PC-9 (cell line): ENCODE data around the gene SCUBE2. TPM values are rescaled to one million over a fixed set of nuclear protein-coding genes. Genes with fewer than 3 reads are reported as not detected.

Experiments used
- BruUV-seq: library from RNA; stranded (reverse); fragments of 400-500 nt; replicated peaks from 2 replicates; lab custom pipeline; 2021; lab: Mats Ljungman, UMichigan
- CTCF ChIA-PET: fragments of 300-600 bp; sonication (Branson Sonifier 250); formaldehyde crosslinking; loops from one replicate; lab custom pipeline; 2022; ENCODE audit warnings: antibody characterized with exemption; lab: Charles Lee
- POLR2A ChIA-PET: fragments of 300-600 bp; sonication (Branson Sonifier 250); formaldehyde crosslinking; loops from one replicate; lab custom pipeline; 2022; ENCODE audit warnings: antibody characterized with exemption; ENCODE audit not compliant: unreplicated experiment; lab: Charles Lee
- DNase-seq, 2 experiments: peaks; one replicate each; pipeline versions ENCODE4 v3.0.0 to v3.0.0-alpha.2; 2015 to 2022; ENCODE audit warnings: mixed read lengths in 1 of 2
- H2AFZ ChIP-seq: fragments of 200-600 bp; sonication (generic); 2 replicates; pipeline ENCODE4 v1.8.1; 2017; ENCODE audit warnings: antibody characterized with exemption
- H3F3A ChIP-seq: fragments of 200-600 bp; sonication (generic); 2 replicates; pipeline ENCODE4 v1.8.1; 2017; ENCODE audit warnings: antibody characterized with exemption, mild to moderate bottlenecking, low read depth; ENCODE audit not compliant: insufficient read depth
- H3K27ac ChIP-seq: fragments of 200-600 bp; sonication (generic); 2 replicates; pipeline ENCODE4 v1.6.1; 2016; ENCODE audit warnings: mixed run types
- H3K27me3 ChIP-seq: fragments of 200-600 bp; sonication (generic); 2 replicates; pipeline ENCODE4 v1.6.1; 2016; ENCODE audit warnings: low read depth, mixed run types; ENCODE audit not compliant: insufficient read depth
- H3K36me3 ChIP-seq: fragments of 200-600 bp; sonication (generic); 2 replicates; pipeline ENCODE4 v1.6.1; 2016; ENCODE audit warnings: low read depth, mixed run types
- H3K4me1 ChIP-seq: fragments of 200-600 bp; sonication (generic); replicated peaks from 2 replicates; pipeline ENCODE4 v1.6.1; 2016; ENCODE audit warnings: mixed run types; ENCODE audit not compliant: insufficient read depth
- H3K4me2 ChIP-seq: fragments of 200-600 bp; sonication (generic); 2 replicates; pipeline ENCODE4 v1.6.1; 2017; ENCODE audit warnings: mixed run types
- H3K4me3 ChIP-seq: fragments of 200-600 bp; sonication (generic); 2 replicates; pipeline ENCODE4 v1.6.1; 2016; ENCODE audit warnings: mixed run types
- H3K79me2 ChIP-seq: fragments of 200-600 bp; sonication (generic); 2 replicates; pipeline ENCODE4 v1.6.1; 2017; ENCODE audit warnings: low read depth, mixed run types
- H3K9me2 ChIP-seq: fragments of 200-600 bp; sonication (generic); 2 replicates; pipeline ENCODE4 v1.8.1; 2017; ENCODE audit warnings: mild to moderate bottlenecking; ENCODE audit not compliant: insufficient read depth
- H3K9me3 ChIP-seq: fragments of 200-600 bp; sonication (generic); 2 replicates; pipeline ENCODE4 v1.8.1; 2016; ENCODE audit warnings: low read depth; ENCODE audit not compliant: insufficient read depth
- H4K20me1 ChIP-seq: fragments of 200-600 bp; sonication (generic); 2 replicates; pipeline ENCODE4 v1.8.1; 2017; ENCODE audit not compliant: insufficient read depth
- EZH2 ChIP-seq: fragments of 200-600 bp; sonication (generic); IDR thresholded peaks from 2 replicates; pipeline ENCODE4 v1.8.0; 2017; ENCODE audit warnings: antibody characterized with exemption, low read depth
- intact Hi-C: fragments of 100-400 bp; cut with micrococcal nuclease; formaldehyde crosslinking; loops from one replicate; pipeline ENCODE4 v1.10.0; 2022; ENCODE audit not compliant: unreplicated experiment
- total RNA-seq: library from RNA; stranded (reverse); gene quantifications from 2 replicates; pipeline ENCODE4 v1.2.3, GENCODE V29; 2021
- TF ChIP-seq, protein P1 (sequence below): fragments of 200-600 bp; sonication (generic); conservative IDR thresholded peaks from 2 replicates; pipeline ENCODE4 v1.6.1; 2017; ENCODE audit warnings: mixed run types, antibody characterized with exemption, mild to moderate bottlenecking, moderate library complexity

The SCUBE2 gene
- total RNA-seq, 1 experiment from 2014 or later: not detected

DNA sequence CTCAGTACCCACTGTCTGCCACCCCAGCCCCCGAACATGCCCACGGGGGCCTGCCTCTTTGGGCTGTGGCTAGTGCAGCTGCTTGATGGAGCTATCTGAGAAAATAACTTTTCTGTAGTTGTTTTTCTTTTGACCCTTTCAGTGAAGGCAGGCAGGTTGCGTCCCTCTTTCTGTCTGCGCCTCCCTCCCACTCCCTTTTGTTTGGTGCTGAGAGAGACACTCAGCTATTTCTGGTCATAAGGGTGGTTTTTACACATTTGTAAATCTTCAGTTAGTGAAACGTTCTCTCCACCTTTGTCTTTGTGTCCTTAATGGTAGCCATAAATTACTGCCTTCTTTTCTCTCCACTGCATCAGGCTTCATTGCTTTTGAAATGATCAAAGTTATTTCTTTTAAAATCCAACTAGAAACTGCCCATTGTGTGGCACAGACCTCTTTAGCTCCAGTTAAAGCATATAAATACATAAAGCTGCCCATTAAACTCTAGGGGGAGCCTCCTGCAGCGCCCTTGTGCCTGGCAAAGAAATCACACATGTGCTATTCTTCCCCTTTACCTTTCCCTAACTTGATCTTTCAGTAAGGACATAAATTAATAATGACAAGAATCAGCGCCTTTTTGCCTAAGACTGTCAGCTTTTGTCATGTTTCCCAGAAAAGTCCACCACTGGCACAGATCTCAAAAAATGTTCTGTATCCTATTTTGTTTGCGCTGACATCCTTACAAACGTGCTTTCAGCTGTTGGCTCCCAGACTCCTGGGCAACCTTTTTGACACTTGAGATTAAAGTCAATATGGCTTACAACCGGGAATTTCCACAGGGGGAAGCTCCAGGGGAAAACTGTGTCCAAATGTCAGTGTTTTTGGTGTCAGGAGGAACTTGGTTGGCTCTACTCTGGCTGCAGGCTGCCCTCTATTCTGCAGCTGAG lies 1.7 kb upstream of the SCUBE2 start:
- POLR2A ChIA-PET: interaction anchor here (0.7 kb wide), 1 partner anchor 1007 kb away, joined by 3 read pairs; no protein-coding TSS in a partner anchor
- DNase-seq: no peak
- intact Hi-C loops: no loop called here

DNA sequence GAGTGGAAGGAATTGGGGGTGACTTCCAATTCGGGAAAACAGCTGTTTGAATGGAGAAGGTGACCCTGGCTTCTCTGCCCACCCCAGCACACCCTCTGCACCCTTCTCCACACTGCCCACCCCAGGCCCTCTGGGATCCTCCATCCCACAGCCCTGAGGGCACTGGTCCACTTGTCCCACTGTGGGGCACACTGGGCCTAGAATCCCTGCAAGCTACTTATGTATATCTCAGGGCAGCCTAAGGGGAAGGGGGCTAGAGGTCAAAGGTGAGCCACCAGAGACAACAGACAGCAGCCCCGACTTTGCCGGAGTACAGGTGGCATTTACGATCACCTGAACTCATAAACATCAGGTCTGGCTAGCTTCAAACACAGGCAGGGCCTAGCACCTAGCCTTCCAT lies 673 bp upstream of the SCUBE2 start:
- POLR2A ChIA-PET: no interaction called here
- H3K79me2 ChIP-seq: no peaks in the 10 kb centered on the region
- intact Hi-C loops: no loop called here

More for the DNA sequence above, 1.7 kb upstream of the SCUBE2 start:
- no peaks in the 10 kb centered on the region for H3K9me2 ChIP-seq
- H3K36me3 ChIP-seq: no peaks in the 10 kb centered on the region
- H3F3A ChIP-seq: no peaks in the 10 kb centered on the region
- H3K4me1 ChIP-seq: no peaks in the 10 kb centered on the region
- no peak overlapping the region for H2AFZ ChIP-seq
- no peak overlapping the region for H3K4me2 ChIP-seq
- H3K9me3 ChIP-seq: no peaks in the 10 kb centered on the region
- H3K27me3 ChIP-seq: no peaks in the 10 kb centered on the region
- TF ChIP-seq EZH2: no peak
- TF ChIP-seq, protein P1, sequence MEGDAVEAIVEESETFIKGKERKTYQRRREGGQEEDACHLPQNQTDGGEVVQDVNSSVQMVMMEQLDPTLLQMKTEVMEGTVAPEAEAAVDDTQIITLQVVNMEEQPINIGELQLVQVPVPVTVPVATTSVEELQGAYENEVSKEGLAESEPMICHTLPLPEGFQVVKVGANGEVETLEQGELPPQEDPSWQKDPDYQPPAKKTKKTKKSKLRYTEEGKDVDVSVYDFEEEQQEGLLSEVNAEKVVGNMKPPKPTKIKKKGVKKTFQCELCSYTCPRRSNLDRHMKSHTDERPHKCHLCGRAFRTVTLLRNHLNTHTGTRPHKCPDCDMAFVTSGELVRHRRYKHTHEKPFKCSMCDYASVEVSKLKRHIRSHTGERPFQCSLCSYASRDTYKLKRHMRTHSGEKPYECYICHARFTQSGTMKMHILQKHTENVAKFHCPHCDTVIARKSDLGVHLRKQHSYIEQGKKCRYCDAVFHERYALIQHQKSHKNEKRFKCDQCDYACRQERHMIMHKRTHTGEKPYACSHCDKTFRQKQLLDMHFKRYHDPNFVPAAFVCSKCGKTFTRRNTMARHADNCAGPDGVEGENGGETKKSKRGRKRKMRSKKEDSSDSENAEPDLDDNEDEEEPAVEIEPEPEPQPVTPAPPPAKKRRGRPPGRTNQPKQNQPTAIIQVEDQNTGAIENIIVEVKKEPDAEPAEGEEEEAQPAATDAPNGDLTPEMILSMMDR: no peak; the same call in 1 of the 2 replicates
- H3K79me2 ChIP-seq: no peaks in the 10 kb centered on the region
- CTCF ChIA-PET: no interaction called here
- no TSS peak for BruUV-seq
- no peak overlapping the region for H3K27ac ChIP-seq
- H4K20me1 ChIP-seq: no peaks in the 10 kb centered on the region
- no peak overlapping the region for H3K4me3 ChIP-seq

DNA sequence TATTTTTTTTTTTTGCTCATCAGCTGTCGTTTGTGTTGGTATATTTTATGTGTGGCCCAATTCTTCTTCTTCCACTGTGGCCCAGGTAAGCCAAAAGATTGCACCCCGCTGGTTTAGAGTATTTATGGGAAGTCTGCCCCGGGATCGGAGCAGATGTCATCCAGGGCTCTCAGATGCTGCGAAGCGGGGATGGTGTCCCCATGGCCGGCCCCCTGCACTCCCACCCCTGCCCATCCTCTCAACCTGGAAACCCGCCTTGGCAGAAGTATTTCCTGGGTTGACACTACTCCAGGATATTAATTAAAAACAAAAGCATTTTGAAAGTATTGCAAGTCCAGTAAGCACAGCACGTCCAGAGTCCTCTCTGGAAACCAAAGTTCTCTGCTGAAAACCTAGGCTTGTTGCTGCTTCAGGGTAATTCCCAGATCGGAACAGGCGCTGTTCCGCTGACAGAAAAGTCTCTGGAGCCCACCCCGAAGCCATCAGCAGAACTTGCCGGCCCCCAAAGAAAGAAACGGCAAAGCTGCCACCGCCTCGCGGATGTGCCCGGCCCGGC lies 833 bp downstream of the SCUBE2 start:
- ChIA-PET CTCF (no interaction called here), POLR2A (no interaction called here)
- no peak for DNase-seq
- TF ChIP-seq, protein P1: no peak
- no peak for TF ChIP-seq EZH2
- H3K9me3 ChIP-seq: no peaks in the 10 kb centered on the region
- H3K79me2 ChIP-seq: no peaks in the 10 kb centered on the region
- no TSS peak for BruUV-seq
- H3K27ac ChIP-seq: no peak overlapping the region
- H4K20me1 ChIP-seq: no peaks in the 10 kb centered on the region
- no peak overlapping the region for H2AFZ ChIP-seq
- intact Hi-C loops: no loop called here
- no peaks in the 10 kb centered on the region for H3K4me1 ChIP-seq
- no peak overlapping the region for H3K4me2 ChIP-seq
- H3K9me2 ChIP-seq: no peaks in the 10 kb centered on the region
- H3K4me3 ChIP-seq: no peak overlapping the region
- no peaks in the 10 kb centered on the region for H3F3A ChIP-seq
- H3K27me3 ChIP-seq: no peaks in the 10 kb centered on the region
- H3K36me3 ChIP-seq: no peaks in the 10 kb centered on the region

More for the DNA sequence above, 673 bp upstream of the SCUBE2 start:
- H4K20me1 ChIP-seq: no peaks in the 10 kb centered on the region
- DNase-seq: no peak
- no peaks in the 10 kb centered on the region for H3K9me3 ChIP-seq
- no peaks in the 10 kb centered on the region for H3K27me3 ChIP-seq
- no TSS peak for BruUV-seq
- no peaks in the 10 kb centered on the region for H3K36me3 ChIP-seq
- no peaks in the 10 kb centered on the region for H3F3A ChIP-seq
- H3K9me2 ChIP-seq: no peaks in the 10 kb centered on the region
- CTCF ChIA-PET: no interaction called here
- no peak overlapping the region for H3K4me3 ChIP-seq
- H2AFZ ChIP-seq: no peak overlapping the region
- no peak overlapping the region for H3K4me2 ChIP-seq
- H3K27ac ChIP-seq: no peak overlapping the region
- H3K4me1 ChIP-seq: no peaks in the 10 kb centered on the region
- TF ChIP-seq EZH2: no peak
- TF ChIP-seq, protein P1: no peak
